ENCODE measurements around the gene CDC42EP3. TPM values are rescaled to one million over a fixed set of nuclear protein-coding genes. Genes with fewer than 3 reads are reported as not detected.

Gene CDC42EP3
- total RNA-seq, 1 donor from 2014 or later = 65.5 TPM

GRCh38 chr2:37641582-37642171 is 29.8 kb downstream of the CDC42EP3 start:
- peak overlapping the region in 1 of 2 donors; percentile 23 for H3K27ac ChIP-seq
- H3K36me3 ChIP-seq = peaks cover 16 to 23% of the 10 kb centered on the region in 2 donors
- no peaks in the 10 kb centered on the region for H3K9me3 ChIP-seq
- H3K4me3 ChIP-seq = no peak overlapping the region
- TF ChIP-seq CTCF (IDR thresholded peaks at IDR 0.05) = no peak
- intact Hi-C loops (cut with DNase I) = no loop called here
- no peak for DNase-seq (ENCODE audit: low spot score in 2 of 2)
- peaks cover 5 to 18% of the 10 kb centered on the region in 2 donors for H3K4me1 ChIP-seq
- no peaks in the 10 kb centered on the region for H3K27me3 ChIP-seq

GRCh38 chr2:37639631-37640030 is 31.8 kb downstream of the CDC42EP3 start:
- Histone ChIP-seq H3K9me3 (no peaks in the 10 kb centered on the region), H3K27ac (no peak overlapping the region), H3K4me3 (no peak overlapping the region), H3K27me3 (no peaks in the 10 kb centered on the region), H3K4me1 (peaks cover 5 to 9% of the 10 kb centered on the region in 2 donors), H3K36me3 (peaks cover 10 to 11% of the 10 kb centered on the region in 2 donors)
- intact Hi-C loops (cut with DNase I) = no loop called here
- DNase-seq (ENCODE audit: low spot score in 2 of 2) = no peak
- TF ChIP-seq CTCF (IDR thresholded peaks at IDR 0.05) = no peak

GRCh38 chr2:37638973-37639372 is 32.5 kb downstream of the CDC42EP3 start:
- intact Hi-C loops (cut with DNase I) = no loop called here
- H3K4me1 ChIP-seq = peaks cover 5 to 9% of the 10 kb centered on the region in 2 donors
- no peaks in the 10 kb centered on the region for H3K27me3 ChIP-seq
- H3K36me3 ChIP-seq = peaks cover 5 to 9% of the 10 kb centered on the region in 2 donors
- no peak overlapping the region for H3K27ac ChIP-seq
- DNase-seq (ENCODE audit: low spot score in 2 of 2) = no peak
- no peaks in the 10 kb centered on the region for H3K9me3 ChIP-seq
- TF ChIP-seq CTCF (IDR thresholded peaks at IDR 0.05) = no peak
- no peak overlapping the region for H3K4me3 ChIP-seq

- intact Hi-C loops (cut with DNase I) = no loop called here
- Histone ChIP-seq H3K4me1 (peaks cover 5 to 7% of the 10 kb centered on the region in 2 donors), H3K36me3 (peaks cover 0 to 2% of the 10 kb centered on the region in 2 donors), H3K9me3 (no peaks in the 10 kb centered on the region), H3K4me3 (no peak overlapping the region), H3K27ac (no peak overlapping the region), H3K27me3 (no peaks in the 10 kb centered on the region)
- DNase-seq (ENCODE audit: low spot score in 2 of 2) = peak in 1 of 2 donors; percentile 53
- TF ChIP-seq CTCF (IDR thresholded peaks at IDR 0.05) = no peak
Measured at GRCh38 chr2:37637985-37638384, 33.5 kb downstream of the CDC42EP3 start.

- TF ChIP-seq CTCF (IDR thresholded peaks at IDR 0.05) = no peak
- intact Hi-C loops (cut with DNase I) = no loop called here
- no peaks in the 10 kb centered on the region for H3K27me3 ChIP-seq
- no peak for DNase-seq (ENCODE audit: low spot score in 2 of 2)
- no peak overlapping the region for H3K27ac ChIP-seq
- no peaks in the 10 kb centered on the region for H3K9me3 ChIP-seq
- H3K4me1 ChIP-seq = peaks cover 5 to 6% of the 10 kb centered on the region in 2 donors
- no peaks in the 10 kb centered on the region for H3K36me3 ChIP-seq
- no peak overlapping the region for H3K4me3 ChIP-seq
Measured at GRCh38 chr2:37637190-37637860, 34.1 kb downstream of the CDC42EP3 start.

All from ascending aorta (tissue), 2 donors.